Cardiac fibroblast (primary cell): ENCODE results near the gene RPS15A.
A peak's percentile ranks its signal among the peaks of the same experiment; 100 is the strongest.

Experiments used
- DNase-seq, 2 donors: peaks; one replicate each; pipeline versions ENCODE4 v3.0.0 to v3.0.0-alpha.2; 2010; ENCODE audit warnings: low read depth in 2 of 2
- H3K4me3 ChIP-seq, 2 donors: replicated peaks in 1 of 2; 1 replicate in 1 of 2; 2 replicates in 1 of 2; pipeline ENCODE4 v1.5.1; 2011; ENCODE audit warnings: low read depth in 2 of 2, low read length in 2 of 2, mild to moderate bottlenecking in 2 of 2, moderate library complexity in 1 of 2
- CTCF ChIP-seq: IDR thresholded peaks from one replicate; pipeline ENCODE4 v1.5.1; 2011; ENCODE audit warnings: low read depth, mild to moderate bottlenecking, low read length, inconsistent platforms

Gene RPS15A

GRCh38 chr16:18804540-18804939, 14.4 kb upstream of the RPS15A start:
- H3K4me3 ChIP-seq: no peak overlapping the region
- no peak for DNase-seq
- TF ChIP-seq CTCF: no peak

- DNase-seq: peak; percentile 59 to 65
- no peak overlapping the region for H3K4me3 ChIP-seq
- no peak for TF ChIP-seq CTCF
Measured at GRCh38 chr16:18803569-18804462, 13.7 kb upstream of the RPS15A start.

- no peak overlapping the region for H3K4me3 ChIP-seq
- no peak for DNase-seq
- no peak for TF ChIP-seq CTCF
Measured at GRCh38 chr16:18802767-18803343, 12.7 kb upstream of the RPS15A start.

GRCh38 chr16:18801145-18801972, 11.2 kb upstream of the RPS15A start, which contains the start of gene ARL6IP1:
ARL6IP1 (minus strand) TSS chr16:18801549; CDS start chr16:18801466, 83 bp downstream.
- peak; percentile 86 for TF ChIP-seq CTCF
- H3K4me3 ChIP-seq: peak within 1 kb of the TSS; percentile 93 to 97
- peak; percentile 100 for DNase-seq

GRCh38 chr16:18800775-18801144, 10.6 kb upstream of the RPS15A start:
- TF ChIP-seq CTCF: no peak
- peak; percentile 21 to 31 for DNase-seq

GRCh38 chr16:18800293-18800692, 10.2 kb upstream of the RPS15A start:
- peak overlapping the region; percentile 93 to 97 for H3K4me3 ChIP-seq
- TF ChIP-seq CTCF: no peak
- DNase-seq: no peak

More at GRCh38 chr16:18800775-18801144, 10.6 kb upstream of the RPS15A start:
- peak overlapping the region; percentile 93 to 97 for H3K4me3 ChIP-seq
